ENCODE results near the gene RAB3D.

Gene RAB3D

DNA sequence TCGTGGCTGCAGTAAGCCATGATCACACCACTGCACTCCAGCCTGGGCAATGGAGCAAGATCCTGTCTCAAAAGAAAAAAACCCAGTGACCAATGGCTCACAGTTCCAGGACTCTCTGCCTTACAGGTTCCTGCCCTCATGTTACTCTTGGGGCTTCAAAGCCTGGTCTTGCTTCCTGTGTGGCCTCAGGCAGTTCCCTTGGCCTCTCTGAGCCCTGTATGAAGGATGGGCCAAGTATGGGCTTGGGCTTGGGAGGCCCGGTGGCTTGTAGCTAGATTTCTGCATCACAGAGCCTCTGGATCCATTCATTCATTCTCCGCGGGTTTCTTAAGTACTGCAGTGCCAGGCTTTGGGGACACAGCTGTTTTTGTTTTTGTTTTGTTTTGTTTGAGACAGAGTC, 44.3 kb downstream of the RAB3D start:
- DNase-seq (ENCODE audit: low read depth) = no peak

DNA sequence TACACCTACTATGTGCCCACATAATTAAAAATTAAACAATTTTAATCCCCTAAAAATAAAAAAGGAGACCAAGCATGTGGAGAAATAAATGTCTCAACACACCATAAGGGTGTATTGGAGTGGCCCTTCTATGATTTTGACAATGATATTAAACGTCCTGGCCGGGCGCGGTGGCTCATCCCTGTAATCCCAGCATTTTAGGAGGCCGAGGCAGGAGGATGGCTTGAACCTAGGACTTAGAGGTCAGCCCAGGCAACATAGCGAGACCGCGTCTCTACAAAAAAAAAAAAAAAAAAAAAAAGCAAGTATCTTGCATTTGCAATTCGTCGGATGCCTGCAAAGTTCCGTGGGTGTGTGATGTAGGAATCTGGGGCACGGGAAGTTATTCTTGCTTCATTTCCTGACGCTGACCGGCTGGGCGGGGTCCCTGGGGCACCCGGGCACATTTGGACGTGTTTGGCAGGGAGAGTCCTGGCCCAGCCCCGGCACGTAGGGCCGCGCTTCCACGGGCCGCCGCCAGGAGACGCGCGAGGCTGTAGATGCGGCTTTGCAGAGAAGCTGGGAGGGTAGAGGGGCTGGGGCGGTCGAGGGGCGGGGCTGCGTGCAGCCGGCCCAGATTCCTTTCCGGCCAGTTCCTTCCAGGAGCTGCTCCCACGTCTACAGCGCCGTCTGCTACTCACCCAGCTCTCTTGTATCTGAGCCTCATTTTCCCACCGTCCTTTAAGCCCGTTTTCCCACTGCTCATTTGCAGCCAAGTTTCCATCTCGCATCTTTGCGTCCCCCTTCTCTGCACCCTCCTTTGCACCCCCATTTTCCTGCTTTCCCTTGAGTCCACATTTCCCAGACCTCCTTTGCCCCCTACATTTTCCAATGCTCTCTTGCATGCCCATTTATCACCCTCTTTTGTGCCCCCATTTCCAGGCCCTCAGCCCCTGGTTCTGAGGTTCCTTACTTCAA, 45.7 kb downstream of the RAB3D start:
- DNase-seq (ENCODE audit: low read depth) = peak; percentile 92

GRCh38 chr19:11291991-11292390, 47.5 kb downstream of the RAB3D start:
- DNase-seq (ENCODE audit: low read depth) = no peak

GRCh38 chr19:11291415-11291814, 48.0 kb downstream of the RAB3D start:
- DNase-seq (ENCODE audit: low read depth) = no peak

- DNase-seq (ENCODE audit: low read depth) = no peak
These were observed 49.2 kb downstream of the RAB3D start for GRCh38 chr19:11290256-11290655.

- DNase-seq (ENCODE audit: low read depth) = peak; percentile 35
These were observed 51.1 kb downstream of the RAB3D start for GRCh38 chr19:11288349-11288748.

DNA sequence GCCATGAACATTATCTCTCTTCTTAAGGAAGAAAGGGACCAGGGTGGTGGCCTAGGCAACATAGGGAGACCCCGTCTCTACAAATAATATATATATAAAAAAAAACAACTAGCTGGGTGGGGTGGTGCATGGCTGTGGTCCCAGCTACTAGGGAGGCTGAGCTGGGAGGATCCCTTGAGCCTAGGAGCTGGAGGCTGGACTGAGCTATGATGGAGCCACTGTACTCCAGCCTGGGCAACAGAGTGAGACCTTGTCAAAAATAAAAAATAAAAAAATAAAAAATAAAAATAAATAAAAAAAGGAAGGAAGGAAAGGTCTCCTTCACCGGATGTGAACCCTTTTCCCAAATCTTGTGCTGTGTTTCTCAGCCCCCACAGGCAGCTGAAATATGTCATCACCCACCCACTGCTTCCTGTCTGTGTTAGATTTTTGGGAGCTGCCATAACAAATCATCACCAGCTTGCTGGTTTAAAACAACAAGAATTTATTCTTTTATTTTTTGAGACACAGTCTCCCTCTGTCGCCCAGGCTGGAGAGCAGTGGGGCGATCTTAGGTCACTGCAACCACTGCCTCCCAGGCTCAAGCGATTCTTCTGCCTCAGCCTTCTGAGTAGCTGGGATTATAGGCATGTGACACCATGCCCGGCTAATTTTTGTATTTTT, 53.0 kb downstream of the RAB3D start:
- no peak for DNase-seq (ENCODE audit: low read depth)

- no peak for DNase-seq (ENCODE audit: low read depth)
These were observed 54.9 kb downstream of the RAB3D start for GRCh38 chr19:11284515-11284914.

GRCh38 chr19:11281356-11282049, 58.0 kb downstream of the RAB3D start:
- no peak for DNase-seq (ENCODE audit: low read depth)

DNA sequence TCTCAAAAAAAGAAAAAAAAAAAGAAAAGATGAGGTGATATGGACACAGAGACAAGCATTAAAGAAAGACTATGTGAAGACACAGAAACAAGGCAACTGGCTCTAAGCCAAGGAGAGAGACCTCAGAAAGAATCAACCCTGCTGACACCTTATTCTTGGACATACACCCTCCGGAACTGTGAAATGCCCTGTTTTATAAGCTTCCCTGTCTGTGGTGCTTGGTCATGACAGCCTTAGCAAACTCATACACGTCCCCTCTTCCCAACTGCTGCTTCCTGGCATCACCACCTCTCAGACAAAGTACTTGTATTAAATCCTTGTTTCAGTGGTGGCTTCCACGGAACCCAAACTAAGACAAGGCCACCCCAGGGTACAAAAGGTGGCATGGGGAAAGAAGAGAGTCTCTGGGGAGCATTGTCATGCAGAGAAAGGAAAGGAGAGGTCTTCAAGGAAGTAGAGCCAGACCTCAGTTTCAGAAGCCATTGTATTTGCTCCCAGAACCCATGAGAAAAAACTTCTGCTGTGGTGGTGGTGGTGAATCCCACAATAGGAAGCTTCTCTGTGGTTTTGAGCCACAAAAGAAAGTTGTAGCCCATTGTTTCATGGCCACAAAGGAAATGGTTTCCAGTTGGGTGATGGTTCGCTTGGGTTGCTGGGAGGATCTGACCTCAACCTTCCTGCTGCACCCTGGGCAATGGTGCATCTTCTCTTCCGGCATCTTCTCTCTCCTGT, 59.8 kb downstream of the RAB3D start:
- no peak for DNase-seq (ENCODE audit: low read depth)

GRCh38 chr19:11278670-11279069, 60.8 kb downstream of the RAB3D start:
- DNase-seq (ENCODE audit: low read depth) = no peak

- DNase-seq (ENCODE audit: low read depth) = no peak
These were observed 64.8 kb downstream of the RAB3D start for GRCh38 chr19:11274533-11275086.

DNA sequence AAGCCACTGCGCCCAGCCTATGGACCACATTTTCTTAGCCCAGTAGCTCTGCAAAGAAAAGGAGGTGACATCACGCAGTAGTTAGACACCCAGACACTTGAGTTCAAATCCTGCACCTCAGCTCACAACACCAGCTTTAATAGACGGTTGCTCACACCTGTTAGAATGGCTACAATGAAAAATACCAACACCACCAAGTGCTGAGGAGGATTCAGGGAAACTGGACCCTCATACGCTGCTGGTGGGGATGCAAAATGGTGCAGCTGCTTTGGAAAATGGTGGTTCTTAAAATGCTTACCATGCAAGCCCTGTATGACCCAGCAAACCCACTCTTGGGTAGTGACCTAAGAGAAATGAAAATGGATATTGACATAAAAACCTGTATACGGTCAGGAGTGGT, 65.5 kb downstream of the RAB3D start:
- no peak for DNase-seq (ENCODE audit: low read depth)

GRCh38 chr19:11273296-11273695, 66.2 kb downstream of the RAB3D start:
- DNase-seq (ENCODE audit: low read depth) = no peak

All from amniotic epithelial cell (primary cell).